ELR (cell line): ENCODE measurements around the gene PPDPF.
"Not testable (repeated sequence)": the region's sequence is repeated elsewhere in the genome, so short reads cannot be mapped to it uniquely, and the experiment has no call there.

Source experiments
- DNase-seq: peaks from one replicate; pipeline ENCODE4 v3.0.0-alpha.2; 2015; ENCODE audit warnings: low read depth

The PPDPF gene

GRCh38 chr20:63500902-63501817 lies 19.4 kb upstream of the PPDPF start:
- no peak for DNase-seq

- DNase-seq: no peak
Observed at GRCh38 chr20:63501818-63502670, 18.5 kb upstream of the PPDPF start.

GRCh38 chr20:63502671-63503172 lies 17.8 kb upstream of the PPDPF start:
- DNase-seq: no peak

GRCh38 chr20:63503524-63503923 lies 17.0 kb upstream of the PPDPF start:
- no peak for DNase-seq

GRCh38 chr20:63504642-63505041 lies 15.9 kb upstream of the PPDPF start:
- no peak for DNase-seq

GRCh38 chr20:63505281-63505680 lies 15.3 kb upstream of the PPDPF start:
- no peak for DNase-seq

GRCh38 chr20:63505723-63506122 lies 14.8 kb upstream of the PPDPF start:
- DNase-seq: no peak

- DNase-seq: no peak
Observed at GRCh38 chr20:63507083-63507743, 13.4 kb upstream of the PPDPF start.

- DNase-seq: no peak
Observed at GRCh38 chr20:63508072-63508768, 12.3 kb upstream of the PPDPF start.

- DNase-seq: no peak
Observed at GRCh38 chr20:63509088-63509564, 11.4 kb upstream of the PPDPF start.

- DNase-seq: no peak
Observed at GRCh38 chr20:63513207-63513606, 7.4 kb upstream of the PPDPF start.

GRCh38 chr20:63514520-63514919 lies 6.0 kb upstream of the PPDPF start:
- not testable (repeated sequence) for DNase-seq

GRCh38 chr20:63517376-63518309 lies 2.9 kb upstream of the PPDPF start:
- DNase-seq: no peak

GRCh38 chr20:63518351-63518861 lies 2.2 kb upstream of the PPDPF start:
- no peak for DNase-seq

- DNase-seq: no peak
Observed at GRCh38 chr20:63518946-63519667, 1.5 kb upstream of the PPDPF start.

- DNase-seq: peak; percentile 70
Observed at GRCh38 chr20:63519668-63520503, 679 bp upstream of the PPDPF start.

GRCh38 chr20:63520934-63521601 lies 503 bp downstream of the PPDPF start:
- DNase-seq: peak; percentile 80

- DNase-seq: peak; percentile 32
Observed at GRCh38 chr20:63521602-63522001, 1.0 kb downstream of the PPDPF start.
